HG03045 (cell line): ENCODE measurements around the gene FMNL2.
A peak's percentile ranks its signal among the peaks of the same experiment; 100 is the strongest.

Source experiments
- ATAC-seq: cut with Tn5 transposase; IDR thresholded peaks from one replicate; pipeline ENCODE4 v1.9.1; 2021; ENCODE audit warnings: mild to moderate bottlenecking, moderate library complexity; ENCODE audit not compliant: unreplicated experiment

FMNL2 gene

GRCh38 chr2:152683400-152683799 lies 348.4 kb downstream of the FMNL2 start:
- ATAC-seq = no peak

GRCh38 chr2:152686321-152686720 lies 351.3 kb downstream of the FMNL2 start:
- no peak for ATAC-seq

GRCh38 chr2:152693033-152693432 lies 358.1 kb downstream of the FMNL2 start:
- peak; percentile 89 for ATAC-seq

- peak; percentile 50 for ATAC-seq
Observed at GRCh38 chr2:152694161-152694661, 359.2 kb downstream of the FMNL2 start.

GRCh38 chr2:152695763-152696162 lies 360.8 kb downstream of the FMNL2 start:
- no peak for ATAC-seq

GRCh38 chr2:152696476-152696875 lies 361.5 kb downstream of the FMNL2 start:
- no peak for ATAC-seq
